ENCODE measurements around the gene EIF2S3.
"Not testable (repeated sequence)": the region's sequence is repeated elsewhere in the genome, so short reads cannot be mapped to it uniquely, and the experiment has no call there.

The EIF2S3 gene

DNA sequence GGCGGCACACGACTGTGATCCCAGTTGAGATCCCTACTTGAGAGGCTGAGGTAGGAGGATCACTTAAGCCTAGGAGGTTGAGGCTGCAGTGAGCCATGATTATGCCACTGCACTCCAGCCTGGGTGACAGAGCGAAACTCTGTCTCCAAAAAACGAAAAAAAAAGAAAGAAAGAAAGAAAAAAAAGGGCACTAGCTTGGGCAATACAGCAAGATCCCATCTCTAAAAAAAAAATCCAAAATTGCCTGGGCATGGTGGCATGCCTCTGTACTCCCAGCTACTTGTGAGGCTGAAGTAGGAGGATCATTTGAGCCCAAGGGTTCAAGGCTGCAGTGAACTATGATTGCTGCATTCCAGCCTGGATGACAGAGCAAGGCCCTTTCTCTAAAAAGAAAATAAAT, 17.0 kb upstream of the EIF2S3 start:
- no peak overlapping the region for H3K4me3 ChIP-seq (ENCODE audit: low read depth, low read length)
- no peak for DNase-seq (ENCODE audit: low read depth, low spot score)
- TF ChIP-seq, protein P1, sequence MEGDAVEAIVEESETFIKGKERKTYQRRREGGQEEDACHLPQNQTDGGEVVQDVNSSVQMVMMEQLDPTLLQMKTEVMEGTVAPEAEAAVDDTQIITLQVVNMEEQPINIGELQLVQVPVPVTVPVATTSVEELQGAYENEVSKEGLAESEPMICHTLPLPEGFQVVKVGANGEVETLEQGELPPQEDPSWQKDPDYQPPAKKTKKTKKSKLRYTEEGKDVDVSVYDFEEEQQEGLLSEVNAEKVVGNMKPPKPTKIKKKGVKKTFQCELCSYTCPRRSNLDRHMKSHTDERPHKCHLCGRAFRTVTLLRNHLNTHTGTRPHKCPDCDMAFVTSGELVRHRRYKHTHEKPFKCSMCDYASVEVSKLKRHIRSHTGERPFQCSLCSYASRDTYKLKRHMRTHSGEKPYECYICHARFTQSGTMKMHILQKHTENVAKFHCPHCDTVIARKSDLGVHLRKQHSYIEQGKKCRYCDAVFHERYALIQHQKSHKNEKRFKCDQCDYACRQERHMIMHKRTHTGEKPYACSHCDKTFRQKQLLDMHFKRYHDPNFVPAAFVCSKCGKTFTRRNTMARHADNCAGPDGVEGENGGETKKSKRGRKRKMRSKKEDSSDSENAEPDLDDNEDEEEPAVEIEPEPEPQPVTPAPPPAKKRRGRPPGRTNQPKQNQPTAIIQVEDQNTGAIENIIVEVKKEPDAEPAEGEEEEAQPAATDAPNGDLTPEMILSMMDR (IDR thresholded peaks at IDR 0.05; ENCODE audit: low read depth, low read length), result no peak
- in situ Hi-C loops (cut with HindIII; ENCODE audit: low sequenced_read_pairs), result no loop called here

DNA sequence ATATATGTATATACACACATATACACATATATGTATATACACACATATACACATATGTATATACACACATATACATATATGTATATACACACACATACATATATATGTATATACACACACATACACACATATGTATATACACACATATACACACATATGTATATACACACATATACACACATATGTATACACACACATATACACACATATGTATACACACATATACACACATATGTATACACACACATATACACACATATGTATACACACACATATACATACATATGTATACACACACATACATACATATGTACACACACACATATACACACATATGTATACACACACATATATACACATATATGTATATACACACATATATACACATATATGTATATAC, 8.7 kb upstream of the EIF2S3 start:
- H3K4me3 ChIP-seq (ENCODE audit: low read depth, low read length); in situ Hi-C loops (cut with HindIII; ENCODE audit: low sequenced_read_pairs): not testable (repeated sequence)

DNA sequence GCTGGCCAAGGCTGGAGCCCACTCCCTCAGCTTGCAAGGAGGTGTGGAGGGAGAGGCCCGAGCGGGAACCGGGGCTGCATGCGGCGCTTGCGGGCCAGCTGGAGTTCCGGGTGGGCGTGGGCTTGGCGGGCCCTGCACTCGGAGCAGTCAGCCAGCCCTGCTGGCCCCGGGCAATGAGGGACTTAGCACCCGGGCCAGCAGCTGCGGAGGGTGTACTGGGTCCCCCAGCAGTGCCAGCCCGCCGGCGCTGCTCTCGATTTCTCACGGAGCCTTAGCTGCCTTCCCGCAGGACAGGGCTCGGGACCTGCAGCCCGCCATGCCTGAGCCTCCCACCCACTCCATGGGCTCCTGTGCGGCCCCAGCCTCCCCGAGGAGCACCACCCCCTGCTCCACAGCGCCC, 5.1 kb upstream of the EIF2S3 start:
- in situ Hi-C loops (cut with HindIII; ENCODE audit: low sequenced_read_pairs); DNase-seq (ENCODE audit: low read depth, low spot score); H3K4me3 ChIP-seq (ENCODE audit: low read depth, low read length): not testable (repeated sequence)

More for the DNA sequence above, 8.7 kb upstream of the EIF2S3 start:
- not testable (repeated sequence) for DNase-seq (ENCODE audit: low read depth, low spot score)

DNA sequence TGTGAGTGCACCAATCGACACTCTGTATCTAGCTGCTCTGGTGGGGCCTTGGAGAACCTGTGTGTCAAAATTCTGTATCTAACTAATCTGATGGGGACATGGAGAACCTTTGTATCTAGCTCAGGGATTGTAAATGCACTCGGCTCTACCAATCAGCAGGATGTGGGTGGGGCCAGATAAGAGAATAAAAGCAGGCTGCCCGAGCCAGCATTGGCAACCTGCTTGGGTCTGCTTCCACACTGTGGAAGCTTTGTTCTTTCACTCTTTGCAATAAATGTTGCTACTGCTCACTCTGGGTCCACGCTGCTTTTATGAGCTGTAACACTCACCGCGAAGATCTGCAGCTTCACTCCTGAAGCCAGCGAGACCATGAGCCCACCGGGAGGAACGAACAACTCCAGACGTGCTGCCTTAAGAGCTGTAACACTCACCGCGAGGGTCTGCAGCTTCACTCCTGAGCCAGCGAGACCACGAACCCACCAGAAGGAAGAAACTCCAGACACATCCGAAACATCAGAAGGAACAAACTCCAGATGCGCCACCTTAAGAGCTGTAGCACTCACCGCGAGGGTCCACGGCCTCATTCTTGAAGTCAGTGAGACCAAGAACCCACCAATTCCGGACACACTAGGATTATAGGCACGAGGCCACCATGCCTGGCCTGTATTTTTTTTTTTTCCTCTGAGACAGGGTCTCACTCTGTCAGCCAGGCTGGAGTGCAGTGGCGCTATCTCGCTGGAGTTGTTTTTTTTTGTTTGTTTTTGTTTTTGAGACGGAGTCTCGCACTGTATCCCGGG, 4.0 kb upstream of the EIF2S3 start:
- in situ Hi-C loops (cut with HindIII; ENCODE audit: low sequenced_read_pairs); DNase-seq (ENCODE audit: low read depth, low spot score); H3K4me3 ChIP-seq (ENCODE audit: low read depth, low read length): not testable (repeated sequence)

DNA sequence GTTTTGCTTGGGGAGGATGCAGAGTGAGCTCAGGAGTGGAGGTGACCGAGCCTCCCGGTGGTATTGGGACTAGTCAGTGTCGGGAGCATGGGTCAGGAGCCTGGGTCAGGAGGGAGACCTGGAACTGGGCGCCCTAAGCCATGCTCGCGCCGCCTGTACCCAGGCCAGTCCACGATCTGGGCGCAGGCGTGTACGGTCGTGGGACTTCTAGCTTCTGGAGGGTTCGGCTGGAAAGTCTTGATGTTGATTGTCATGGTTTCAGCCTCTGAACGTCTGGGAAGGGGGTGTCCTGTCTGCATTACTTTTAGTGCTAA, 244 bp downstream of the EIF2S3 start:
- in situ Hi-C loops (cut with HindIII; ENCODE audit: low sequenced_read_pairs), result no loop called here
- peak overlapping the region; percentile 80 for H3K4me3 ChIP-seq (ENCODE audit: low read depth, low read length)
- TF ChIP-seq, protein P1 (IDR thresholded peaks at IDR 0.05; ENCODE audit: low read depth, low read length), result no peak
- DNase-seq (ENCODE audit: low read depth, low spot score), result no peak

DNA sequence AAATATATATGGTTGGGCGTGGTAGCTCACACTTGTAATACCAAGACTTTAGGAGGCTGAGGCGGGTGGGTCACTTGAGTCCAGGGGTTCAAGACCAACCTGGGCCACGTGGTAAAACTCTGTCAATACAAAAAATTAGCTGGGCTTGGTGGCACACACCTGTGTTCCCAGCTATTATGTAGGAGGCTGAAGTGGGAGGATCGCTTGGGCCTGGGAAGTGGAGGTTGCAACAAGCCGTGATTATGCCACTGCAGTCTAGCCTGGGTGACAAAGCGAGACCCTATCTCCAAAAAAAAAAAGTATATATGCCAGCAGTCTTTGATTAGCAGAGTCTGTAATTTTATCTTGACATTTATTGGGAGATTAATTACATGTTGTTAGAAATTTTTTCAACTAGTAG, 8.7 kb downstream of the EIF2S3 start:
- in situ Hi-C loops (cut with HindIII; ENCODE audit: low sequenced_read_pairs), result no loop called here
- TF ChIP-seq, protein P1 (IDR thresholded peaks at IDR 0.05; ENCODE audit: low read depth, low read length), result no peak
- no peak overlapping the region for H3K4me3 ChIP-seq (ENCODE audit: low read depth, low read length)
- DNase-seq (ENCODE audit: low read depth, low spot score), result no peak

DNA sequence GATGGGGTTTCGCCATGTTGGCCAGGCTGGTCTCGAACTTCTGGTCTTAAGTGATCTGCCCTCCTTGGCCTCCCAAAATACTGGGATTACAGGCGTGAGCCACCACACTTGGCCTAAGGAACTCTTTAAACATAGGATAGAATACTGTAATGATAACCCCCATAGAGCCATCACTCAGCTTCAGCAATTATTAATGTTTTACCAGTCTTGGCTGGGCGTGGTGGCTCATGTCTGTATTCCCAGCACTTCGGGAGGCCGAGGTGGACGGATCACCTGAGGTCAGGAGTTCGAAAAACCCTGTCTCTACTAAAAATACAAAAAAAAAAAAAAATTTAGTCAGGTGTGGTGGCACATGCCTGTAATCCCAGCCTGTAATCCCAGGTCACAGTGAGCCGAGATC, 15.1 kb downstream of the EIF2S3 start:
- TF ChIP-seq, protein P1 (IDR thresholded peaks at IDR 0.05; ENCODE audit: low read depth, low read length), result no peak
- in situ Hi-C loops (cut with HindIII; ENCODE audit: low sequenced_read_pairs), result no loop called here
- no peak overlapping the region for H3K4me3 ChIP-seq (ENCODE audit: low read depth, low read length)
- DNase-seq (ENCODE audit: low read depth, low spot score), result no peak

DNA sequence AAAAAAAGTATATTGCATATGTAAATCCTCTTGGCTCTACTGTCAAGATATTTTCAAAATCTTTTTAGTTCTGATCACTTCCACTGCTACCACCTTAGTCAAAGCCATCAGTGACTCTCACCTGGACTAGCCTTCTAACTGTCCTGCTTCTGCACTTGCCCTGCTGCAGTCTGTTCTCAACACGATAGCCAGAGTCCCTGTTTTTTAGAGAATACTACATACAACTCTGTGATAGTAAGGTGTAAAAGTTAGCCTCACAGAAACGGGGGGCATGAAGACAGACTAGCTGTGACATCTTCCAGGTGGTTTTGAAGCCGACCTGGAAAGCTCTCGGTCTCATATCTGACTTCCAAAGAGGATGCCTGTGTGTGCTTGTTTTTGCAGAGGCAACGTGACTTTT, 24.7 kb downstream of the EIF2S3 start:
- in situ Hi-C loops (cut with HindIII; ENCODE audit: low sequenced_read_pairs), result no loop called here
- DNase-seq (ENCODE audit: low read depth, low spot score), result no peak
- TF ChIP-seq, protein P1 (IDR thresholded peaks at IDR 0.05; ENCODE audit: low read depth, low read length), result no peak
- no peak overlapping the region for H3K4me3 ChIP-seq (ENCODE audit: low read depth, low read length)

DNA sequence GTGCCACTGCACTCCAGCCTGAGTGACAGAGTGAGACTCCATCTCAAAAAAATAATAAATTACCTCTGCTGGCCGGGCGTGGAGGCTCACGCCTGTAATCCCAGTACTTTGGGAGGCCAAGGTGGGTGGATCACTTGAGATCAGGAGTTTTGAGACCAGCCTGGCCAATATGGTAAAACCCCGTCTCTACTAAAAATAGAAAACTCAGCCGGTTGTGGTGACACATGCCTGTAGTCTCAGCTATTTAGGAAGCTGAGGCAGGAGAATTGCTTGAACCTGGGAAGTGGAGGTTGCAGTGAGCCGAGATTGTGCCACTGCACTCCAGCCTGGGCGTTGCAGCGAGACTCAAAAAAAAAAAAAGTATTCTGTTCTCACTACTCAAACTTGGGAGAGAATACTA, 25.5 kb downstream of the EIF2S3 start:
- in situ Hi-C loops (cut with HindIII; ENCODE audit: low sequenced_read_pairs); H3K4me3 ChIP-seq (ENCODE audit: low read depth, low read length); DNase-seq (ENCODE audit: low read depth, low spot score): not testable (repeated sequence)

All from astrocyte of the spinal cord (primary cell).